Peyer's patch (tissue), 4 donors: Measurements from ENCODE around the gene UBE2E3. TPM values are rescaled to one million over a fixed set of nuclear protein-coding genes. Genes with fewer than 3 reads are reported as not detected.

Source experiments
- DNase-seq, 3 donors: peaks; one replicate each; pipeline ENCODE4 v3.0.0-alpha.2; 2017 to 2019
- H3K27ac ChIP-seq, 4 donors: fragments of 200-600 bp; sonication (generic); one replicate each; pipeline ENCODE4 v1.5.1; 2016 to 2019
- H3K27me3 ChIP-seq, 2 donors: fragments of 200-600 bp; sonication (generic); one replicate each; pipeline ENCODE4 v1.5.1; 2019
- H3K36me3 ChIP-seq, 3 donors: fragments of 200-600 bp; sonication (generic); one replicate each; pipeline ENCODE4 v1.5.1; 2016 to 2019
- H3K4me1 ChIP-seq, 4 donors: fragments of 200-600 bp; sonication (generic); one replicate each; pipeline ENCODE4 v1.5.1; 2016 to 2019
- H3K4me3 ChIP-seq, 4 donors: fragments of 200-600 bp; sonication (generic); 1 replicate in 3 of 4; 2 replicates in 1 of 4; pipeline ENCODE4 v1.5.1; 2016 to 2019; ENCODE audit warnings: mild to moderate bottlenecking in 1 of 4
- H3K9me3 ChIP-seq, 4 donors: fragments of 200-600 bp; sonication (generic); one replicate each; pipeline ENCODE4 v1.5.1; 2016 to 2019; ENCODE audit warnings: mild to moderate bottlenecking in 1 of 4
- CTCF ChIP-seq, 6 experiments: fragments of 450-650 bp in 4 of 6; fragments of 200-600 bp in 2 of 6; sonication (generic) in 1 of 6; IDR thresholded peaks; one replicate each; pipeline ENCODE4 v1.5.1; 2017 to 2019; ENCODE audit warnings: antibody characterized with exemption in 6 of 6, mild to moderate bottlenecking in 3 of 6, moderate library complexity in 1 of 6
- POLR2A ChIP-seq, 2 donors: fragments of 450-650 bp; IDR thresholded peaks; one replicate each; pipeline ENCODE4 v1.5.1; 2017; ENCODE audit warnings: antibody characterized with exemption in 2 of 2, mild to moderate bottlenecking in 2 of 2, moderate library complexity in 2 of 2
- total RNA-seq, 4 donors: library from RNA; depleted of rRNA; stranded (reverse); fragments of >200 nt; gene quantifications; one replicate each; pipeline ENCODE4 v1.1.0, GENCODE V29; 2016

UBE2E3 gene
- total RNA-seq, 4 donors from 2014 or later: 52.3 to 96.6 (median 72.8) TPM

GRCh38 chr2:180943275-180943674, 37.1 kb upstream of the UBE2E3 start:
- DNase-seq: no peak
- H3K9me3 ChIP-seq: no peaks in the 10 kb centered on the region
- no peaks in the 10 kb centered on the region for H3K27me3 ChIP-seq
- H3K4me1 ChIP-seq: no peaks in the 10 kb centered on the region
- TF ChIP-seq POLR2A (IDR thresholded peaks at IDR 0.05): no peak
- TF ChIP-seq CTCF (IDR thresholded peaks at IDR 0.05): no peak
- no peak overlapping the region for H3K27ac ChIP-seq
- no peak overlapping the region for H3K4me3 ChIP-seq
- H3K36me3 ChIP-seq: no peaks in the 10 kb centered on the region

GRCh38 chr2:180944372-180944771, 36.0 kb upstream of the UBE2E3 start:
- Histone ChIP-seq H3K27me3 (no peaks in the 10 kb centered on the region), H3K9me3 (no peaks in the 10 kb centered on the region), H3K36me3 (no peaks in the 10 kb centered on the region), H3K27ac (no peak overlapping the region), H3K4me3 (no peak overlapping the region), H3K4me1 (no peaks in the 10 kb centered on the region)
- TF ChIP-seq POLR2A (IDR thresholded peaks at IDR 0.05): no peak
- no peak for TF ChIP-seq CTCF (IDR thresholded peaks at IDR 0.05)
- DNase-seq: no peak

GRCh38 chr2:180947208-180947689, 33.2 kb upstream of the UBE2E3 start:
- no peak for DNase-seq
- Histone ChIP-seq H3K4me3 (no peak overlapping the region), H3K27me3 (no peaks in the 10 kb centered on the region), H3K9me3 (no peaks in the 10 kb centered on the region), H3K27ac (no peak overlapping the region), H3K4me1 (no peaks in the 10 kb centered on the region), H3K36me3 (no peaks in the 10 kb centered on the region)
- no peak for TF ChIP-seq CTCF (IDR thresholded peaks at IDR 0.05)
- TF ChIP-seq POLR2A (IDR thresholded peaks at IDR 0.05): no peak

- TF ChIP-seq POLR2A (IDR thresholded peaks at IDR 0.05) (no peak), CTCF (IDR thresholded peaks at IDR 0.05) (no peak)
- no peaks in the 10 kb centered on the region for H3K36me3 ChIP-seq
- no peaks in the 10 kb centered on the region for H3K9me3 ChIP-seq
- H3K4me1 ChIP-seq: no peaks in the 10 kb centered on the region
- no peak overlapping the region for H3K27ac ChIP-seq
- H3K27me3 ChIP-seq: no peaks in the 10 kb centered on the region
- no peak overlapping the region for H3K4me3 ChIP-seq
- DNase-seq: no peak
Measured at GRCh38 chr2:180949896-180950295, 30.5 kb upstream of the UBE2E3 start.

- Histone ChIP-seq H3K27me3 (no peaks in the 10 kb centered on the region), H3K27ac (no peak overlapping the region), H3K9me3 (no peaks in the 10 kb centered on the region), H3K4me3 (no peak overlapping the region), H3K4me1 (no peaks in the 10 kb centered on the region), H3K36me3 (no peaks in the 10 kb centered on the region)
- TF ChIP-seq CTCF (IDR thresholded peaks at IDR 0.05) (no peak), POLR2A (IDR thresholded peaks at IDR 0.05) (no peak)
- DNase-seq: no peak
Measured at GRCh38 chr2:180952082-180952481, 28.3 kb upstream of the UBE2E3 start.

- DNase-seq: no peak
- Histone ChIP-seq H3K9me3 (no peaks in the 10 kb centered on the region), H3K4me1 (no peaks in the 10 kb centered on the region), H3K4me3 (no peak overlapping the region), H3K36me3 (no peaks in the 10 kb centered on the region), H3K27me3 (no peaks in the 10 kb centered on the region), H3K27ac (no peak overlapping the region)
- no peak for TF ChIP-seq CTCF (IDR thresholded peaks at IDR 0.05)
- no peak for TF ChIP-seq POLR2A (IDR thresholded peaks at IDR 0.05)
Measured at GRCh38 chr2:180952731-180953336, 27.6 kb upstream of the UBE2E3 start.
